Endometrial microvascular endothelial cells (primary cell): ENCODE results near the gene KRTAP10-12. TPM values are rescaled to one million over a fixed set of nuclear protein-coding genes. Genes with fewer than 3 reads are reported as not detected.
"Not testable (repeated sequence)": the region's sequence is repeated elsewhere in the genome, so short reads cannot be mapped to it uniquely, and the experiment has no call there.

Experiments used
- in situ Hi-C: cut with HindIII; loops from 2 replicates; pipeline ENCODE4 v1.10.0; 2017; ENCODE audit warnings: low sequenced_read_pairs, low pct_unique_long_range_greater_than_20kb; ENCODE audit errors: inconsistent ontology term
- total RNA-seq: library from RNA; depleted of rRNA; stranded (reverse); fragments of >200 nt; gene quantifications from one replicate; pipeline ENCODE4 v1.2.3, GENCODE V29; 2015; ENCODE audit errors: inconsistent ontology term

KRTAP10-12 gene
- total RNA-seq: not detected

GRCh38 chr21:44697172-44697810 is at the start of gene KRTAP10-12:
KRTAP10-12 (plus strand) TSS chr21:44697172; CDS start chr21:44697202, 30 bp downstream.
- in situ Hi-C loops: not testable (repeated sequence)

- in situ Hi-C loops: no loop called here
Observed at GRCh38 chr21:44647222-44647552, 49.8 kb upstream of the KRTAP10-12 start.

- in situ Hi-C loops: no loop called here
Observed at GRCh38 chr21:44648557-44649311, 48.2 kb upstream of the KRTAP10-12 start.

GRCh38 chr21:44649521-44650100 is 47.4 kb upstream of the KRTAP10-12 start:
- in situ Hi-C loops: no loop called here

GRCh38 chr21:44650265-44650972 is 46.6 kb upstream of the KRTAP10-12 start:
- in situ Hi-C loops: no loop called here

GRCh38 chr21:44650973-44651675 is 45.8 kb upstream of the KRTAP10-12 start:
- in situ Hi-C loops: no loop called here

GRCh38 chr21:44653123-44653522 is 43.8 kb upstream of the KRTAP10-12 start:
- in situ Hi-C loops: no loop called here

GRCh38 chr21:44653656-44654575 is 43.1 kb upstream of the KRTAP10-12 start:
- in situ Hi-C loops: no loop called here

- in situ Hi-C loops: no loop called here
Observed at GRCh38 chr21:44654576-44655175, 42.3 kb upstream of the KRTAP10-12 start, which contains the start of gene KRTAP12-4. KRTAP12-4 (minus strand) TSS chr21:44654659; CDS start chr21:44654614, 45 bp downstream.

- in situ Hi-C loops: no loop called here
Observed at GRCh38 chr21:44656868-44657267, 40.1 kb upstream of the KRTAP10-12 start.

- in situ Hi-C loops: no loop called here
Observed at GRCh38 chr21:44657635-44658540, 39.1 kb upstream of the KRTAP10-12 start, which contains the start of gene KRTAP12-3. KRTAP12-3 (plus strand) TSS chr21:44657932; CDS start chr21:44657980, 48 bp downstream.

- in situ Hi-C loops: no loop called here
Observed at GRCh38 chr21:44658541-44658910, 38.4 kb upstream of the KRTAP10-12 start.

GRCh38 chr21:44658913-44659595 is 37.9 kb upstream of the KRTAP10-12 start:
- in situ Hi-C loops: no loop called here

GRCh38 chr21:44661567-44661966 is 35.4 kb upstream of the KRTAP10-12 start:
- in situ Hi-C loops: not testable (repeated sequence)

- in situ Hi-C loops: no loop called here
Observed at GRCh38 chr21:44664691-44665090, 32.3 kb upstream of the KRTAP10-12 start.
